Activated CD4-positive, alpha-beta memory T cell treated with anti-CD3 and anti-CD28 coated beads for 36 hours (primary cell): Measurements from ENCODE around the gene EYS. TPM values are rescaled to one million over a fixed set of nuclear protein-coding genes. Genes with fewer than 3 reads are reported as not detected.
"Not testable (repeated sequence)": the region's sequence is repeated elsewhere in the genome, so short reads cannot be mapped to it uniquely, and the experiment has no call there.

Source experiments
- CTCF ChIA-PET: fragments of 350-600 bp; sonication (Branson Sonifier 250); formaldehyde crosslinking; loops from one replicate; lab custom pipeline; 2021; ENCODE audit warnings: antibody characterized with exemption, inconsistent platforms; lab: Charles Lee
- POLR2A ChIA-PET: fragments of 350-600 bp; sonication (Branson Sonifier 250); formaldehyde crosslinking; loops from one replicate; lab custom pipeline; 2021; ENCODE audit warnings: antibody characterized with exemption; lab: Charles Lee
- DNase-seq: peaks from one replicate; pipeline ENCODE4 v3.0.0-alpha.2; 2020
- H3K27ac Mint-ChIP-seq: one replicate; pipeline ENCODE4 v1.8.0; 2021; ENCODE audit warnings: mixed read lengths
- H3K27me3 Mint-ChIP-seq: one replicate; pipeline ENCODE4 v1.8.0; 2021; ENCODE audit warnings: mixed read lengths
- H3K36me3 Mint-ChIP-seq: one replicate; pipeline ENCODE4 v1.8.0; 2021; ENCODE audit warnings: mixed read lengths
- H3K4me1 Mint-ChIP-seq: one replicate; pipeline ENCODE4 v1.8.0; 2021; ENCODE audit warnings: low read depth, mixed read lengths
- H3K4me3 Mint-ChIP-seq: one replicate; pipeline ENCODE4 v1.8.0; 2021; ENCODE audit warnings: mild to moderate bottlenecking, mixed read lengths
- H3K9me3 Mint-ChIP-seq: one replicate; pipeline ENCODE4 v1.8.0; 2021; ENCODE audit warnings: mixed read lengths
- intact Hi-C: fragments of 100-400 bp; cut with micrococcal nuclease; formaldehyde crosslinking; loops from one replicate; pipeline ENCODE4 v1.15.1; 2023
- total RNA-seq, 2 experiments: library from RNA; stranded (reverse); gene quantifications; one replicate each; pipeline ENCODE4 v1.2.3, GENCODE V29; 2021

The EYS gene
- total RNA-seq, 2 experiments from 2014 or later: not detected

DNA sequence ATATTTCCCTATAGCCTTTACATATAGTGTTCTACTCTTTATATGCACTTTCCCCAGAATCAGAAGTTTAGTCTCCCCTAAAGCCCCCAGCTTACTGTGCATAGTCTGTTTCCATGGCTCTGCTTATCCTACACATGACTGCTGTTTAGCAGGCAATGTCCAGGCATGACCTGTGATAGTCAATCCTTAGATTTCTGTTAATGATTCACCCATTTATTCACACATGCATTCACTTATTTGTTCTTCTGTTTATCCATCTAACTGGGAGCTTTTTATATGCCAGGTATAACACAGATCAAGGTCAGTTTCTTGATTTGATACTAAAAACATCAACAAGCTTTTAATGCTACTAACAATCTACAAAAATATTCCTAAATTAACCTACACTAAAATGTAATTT lies 1770.6 kb downstream of the EYS start:
- no peaks in the 10 kb centered on the region for H3K4me1 Mint-ChIP-seq
- intact Hi-C loops: no loop called here
- H3K4me3 Mint-ChIP-seq: no peak overlapping the region
- no peaks in the 10 kb centered on the region for H3K36me3 Mint-ChIP-seq
- CTCF ChIA-PET: no interaction called here
- POLR2A ChIA-PET: no interaction called here
- H3K27ac Mint-ChIP-seq: no peak overlapping the region
- H3K9me3 Mint-ChIP-seq: no peaks in the 10 kb centered on the region
- DNase-seq: no peak
- peaks cover 2% of the 10 kb centered on the region for H3K27me3 Mint-ChIP-seq

DNA sequence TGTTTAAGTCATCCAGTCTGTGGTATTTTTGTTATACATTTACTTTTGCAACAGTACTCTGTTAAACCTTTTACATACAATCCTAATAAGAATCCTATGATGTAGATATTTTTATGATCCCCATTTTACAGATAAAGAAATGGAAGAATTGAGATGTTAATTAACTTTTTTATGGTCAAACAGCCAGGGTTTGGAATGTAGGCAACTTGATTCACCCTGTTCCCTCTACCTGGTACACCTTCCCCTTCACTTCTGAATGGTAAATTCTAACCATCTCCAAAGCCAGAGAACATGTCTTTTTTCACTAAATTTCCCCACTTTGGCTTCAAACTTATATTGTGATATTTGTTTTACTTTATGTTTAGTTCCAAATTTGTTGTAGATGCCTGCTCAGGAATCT lies 1771.3 kb downstream of the EYS start:
- H3K27ac Mint-ChIP-seq: no peak overlapping the region
- no peaks in the 10 kb centered on the region for H3K36me3 Mint-ChIP-seq
- ChIA-PET CTCF (no interaction called here), POLR2A (no interaction called here)
- H3K27me3 Mint-ChIP-seq: peaks cover 2% of the 10 kb centered on the region
- DNase-seq: no peak
- H3K9me3 Mint-ChIP-seq: no peaks in the 10 kb centered on the region
- H3K4me3 Mint-ChIP-seq: no peak overlapping the region
- intact Hi-C loops: no loop called here
- no peaks in the 10 kb centered on the region for H3K4me1 Mint-ChIP-seq

DNA sequence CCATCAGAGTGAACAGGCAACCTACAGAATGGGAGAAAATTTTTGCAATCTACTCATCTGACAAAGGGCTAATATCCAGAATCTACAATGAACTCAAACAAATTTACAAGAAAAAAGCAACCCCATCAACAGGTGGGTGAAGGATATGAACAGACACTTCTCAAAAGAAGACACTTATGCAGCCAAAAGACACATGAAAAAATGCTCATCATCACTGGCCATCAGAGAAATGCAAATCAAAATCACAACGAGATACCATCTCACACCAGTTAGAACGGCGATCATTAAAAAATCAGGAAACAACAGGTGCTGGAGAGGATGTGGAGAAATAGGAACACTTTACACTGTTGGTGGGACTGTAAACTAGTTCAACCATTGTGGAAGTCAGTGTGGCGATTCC lies 1773.1 kb downstream of the EYS start:
- POLR2A ChIA-PET, intact Hi-C loops, H3K4me3 Mint-ChIP-seq: not testable (repeated sequence)

DNA sequence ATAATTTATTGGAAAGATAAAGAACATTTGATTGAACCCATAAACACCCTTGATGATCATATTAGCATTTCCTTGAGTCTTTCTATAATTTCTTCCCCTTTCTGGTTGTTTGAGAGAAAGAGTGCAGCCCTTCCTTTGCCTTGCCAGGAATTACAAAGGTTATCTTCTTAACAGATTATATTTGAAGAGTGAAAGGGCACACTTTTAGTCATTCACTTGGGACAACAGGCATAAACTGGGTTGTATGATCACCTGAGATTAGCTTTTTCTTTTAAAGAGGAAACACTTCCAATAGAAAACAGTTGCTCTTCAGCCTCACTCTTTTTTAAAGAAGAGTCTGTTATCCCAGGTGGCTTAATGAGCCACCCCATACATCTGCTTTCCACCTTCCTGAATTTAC lies 1776.2 kb downstream of the EYS start:
- no peak for DNase-seq
- ChIA-PET POLR2A (no interaction called here), CTCF (no interaction called here)
- H3K27me3 Mint-ChIP-seq: peaks cover 2% of the 10 kb centered on the region
- H3K4me3 Mint-ChIP-seq: no peak overlapping the region
- intact Hi-C loops: no loop called here
- H3K36me3 Mint-ChIP-seq: no peaks in the 10 kb centered on the region
- no peaks in the 10 kb centered on the region for H3K9me3 Mint-ChIP-seq
- H3K27ac Mint-ChIP-seq: no peak overlapping the region
- H3K4me1 Mint-ChIP-seq: no peaks in the 10 kb centered on the region

More for the DNA sequence above, 1773.1 kb downstream of the EYS start:
- DNase-seq, H3K9me3 Mint-ChIP-seq, CTCF ChIA-PET, H3K27ac Mint-ChIP-seq, H3K4me1 Mint-ChIP-seq, H3K36me3 Mint-ChIP-seq, H3K27me3 Mint-ChIP-seq: not testable (repeated sequence)

DNA sequence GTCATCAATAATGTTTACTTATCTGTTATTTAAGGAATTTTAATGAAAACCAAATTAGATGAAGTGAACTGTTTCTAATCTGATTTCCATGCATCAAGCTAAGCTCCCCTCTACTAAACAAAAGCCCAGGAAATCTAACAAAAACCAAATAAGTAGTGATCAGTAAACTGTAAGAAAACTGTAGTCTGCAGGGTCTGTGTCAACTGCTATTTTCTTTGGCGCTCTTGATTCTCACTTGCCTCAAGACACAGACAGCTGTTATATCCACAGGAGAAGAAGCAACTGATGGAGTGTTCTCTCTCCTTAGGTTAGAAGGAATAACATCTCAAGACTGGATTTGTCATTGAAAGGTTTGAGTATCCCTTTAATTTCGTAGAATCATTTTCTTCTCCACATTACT lies 1777.9 kb downstream of the EYS start:
- H3K36me3 Mint-ChIP-seq: no peaks in the 10 kb centered on the region
- POLR2A ChIA-PET: no interaction called here
- H3K4me3 Mint-ChIP-seq: no peak overlapping the region
- CTCF ChIA-PET: no interaction called here
- H3K27ac Mint-ChIP-seq: no peak overlapping the region
- DNase-seq: no peak
- no peaks in the 10 kb centered on the region for H3K4me1 Mint-ChIP-seq
- H3K27me3 Mint-ChIP-seq: peaks cover 2% of the 10 kb centered on the region
- intact Hi-C loops: no loop called here
- H3K9me3 Mint-ChIP-seq: no peaks in the 10 kb centered on the region

DNA sequence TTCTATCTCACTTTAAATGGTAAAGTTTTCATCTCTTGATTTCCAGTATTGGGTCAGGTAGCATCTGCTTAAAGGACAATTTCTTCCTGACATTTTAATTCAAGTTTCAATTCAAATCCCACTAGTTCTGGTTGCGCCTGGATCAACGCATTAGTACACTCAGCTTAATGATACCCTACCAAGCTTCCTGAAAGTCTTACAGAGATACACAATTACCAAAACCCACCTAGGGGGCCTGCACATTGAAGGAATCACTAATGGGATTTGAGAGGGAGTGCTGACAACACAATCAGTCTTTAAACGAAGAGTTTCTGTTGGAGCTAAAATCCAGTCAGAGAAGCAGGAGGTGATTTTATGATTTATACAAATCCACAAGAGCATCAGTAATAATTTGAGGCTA lies 1778.4 kb downstream of the EYS start:
- intact Hi-C loops: no loop called here
- H3K4me1 Mint-ChIP-seq: no peaks in the 10 kb centered on the region
- ChIA-PET POLR2A (no interaction called here), CTCF (no interaction called here)
- no peak for DNase-seq
- H3K9me3 Mint-ChIP-seq: no peaks in the 10 kb centered on the region
- H3K27me3 Mint-ChIP-seq: no peaks in the 10 kb centered on the region
- H3K4me3 Mint-ChIP-seq: no peak overlapping the region
- H3K27ac Mint-ChIP-seq: no peak overlapping the region
- no peaks in the 10 kb centered on the region for H3K36me3 Mint-ChIP-seq

DNA sequence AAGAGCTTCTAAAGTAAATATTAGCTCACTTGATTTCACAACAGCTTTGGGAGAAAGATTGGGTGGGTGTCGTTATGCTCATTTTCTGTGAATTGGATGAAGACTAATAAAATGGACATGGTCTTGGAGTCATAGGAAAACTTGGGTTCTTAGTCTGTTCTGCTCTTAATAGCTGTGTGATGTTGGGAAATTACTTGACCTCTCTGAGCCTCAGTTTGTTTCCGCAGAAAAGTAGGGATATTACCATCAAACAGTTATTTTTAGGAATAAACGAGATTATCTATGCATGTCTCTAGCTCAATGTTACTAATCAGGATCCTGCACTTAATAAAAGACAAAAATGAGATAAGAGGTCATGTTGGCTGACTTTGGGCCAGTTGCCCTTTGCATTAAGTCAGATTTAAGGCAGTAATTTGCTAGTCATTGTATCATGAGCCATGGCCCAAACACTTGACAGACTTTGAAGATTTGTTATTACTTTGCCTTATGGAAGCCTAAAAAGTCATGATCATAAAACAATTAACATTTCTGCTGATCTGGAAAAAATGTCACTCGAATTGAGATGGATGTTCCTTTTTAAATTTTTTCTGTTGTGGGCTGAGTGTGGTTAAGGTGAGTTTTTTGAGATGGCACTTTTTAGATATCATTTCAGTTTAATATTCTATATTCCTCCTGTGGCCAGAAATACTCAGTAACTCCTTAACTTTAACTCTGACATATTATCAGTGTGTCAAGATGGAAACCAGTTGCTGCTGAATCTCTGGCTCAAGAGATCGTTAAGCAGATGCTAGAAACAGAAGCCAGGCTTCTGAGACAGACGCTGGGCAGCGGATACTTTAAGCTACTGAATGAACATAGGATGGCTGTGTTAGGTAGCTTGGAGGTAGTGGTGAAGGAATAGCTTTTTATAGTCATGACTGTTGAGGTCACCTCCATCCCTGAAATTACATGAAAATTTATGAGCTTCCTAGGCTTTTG lies 1779.8 kb downstream of the EYS start:
- intact Hi-C loops: no loop called here
- no peak for DNase-seq
- H3K9me3 Mint-ChIP-seq: no peaks in the 10 kb centered on the region
- H3K4me1 Mint-ChIP-seq: no peaks in the 10 kb centered on the region
- CTCF ChIA-PET: no interaction called here
- H3K27ac Mint-ChIP-seq: no peak overlapping the region
- H3K27me3 Mint-ChIP-seq: no peaks in the 10 kb centered on the region
- POLR2A ChIA-PET: no interaction called here
- no peaks in the 10 kb centered on the region for H3K36me3 Mint-ChIP-seq
- no peak overlapping the region for H3K4me3 Mint-ChIP-seq

DNA sequence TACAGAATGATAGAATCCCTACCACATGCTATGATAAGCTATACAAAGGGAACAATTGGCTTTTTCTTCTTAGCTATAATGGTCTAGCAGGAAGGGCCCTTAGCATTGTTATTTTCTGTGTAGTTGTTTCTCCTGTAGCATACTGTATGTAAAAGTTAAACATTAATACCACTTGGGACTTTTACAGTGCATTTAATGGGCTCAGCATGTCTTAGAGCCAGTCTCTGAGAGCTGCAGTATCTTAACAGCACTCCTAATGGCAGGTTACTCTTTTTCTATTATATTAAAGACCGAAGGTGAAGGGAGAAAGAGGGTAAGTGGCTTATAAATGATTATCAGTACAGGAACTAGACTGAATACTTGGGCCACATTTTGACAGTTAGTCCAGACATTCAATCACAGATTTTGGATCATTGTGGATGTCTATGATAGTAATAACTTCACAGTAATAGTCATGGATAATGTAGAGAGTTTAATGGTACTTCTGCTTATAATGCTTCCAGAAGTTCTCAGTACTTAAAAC lies 1780.7 kb downstream of the EYS start:
- H3K9me3 Mint-ChIP-seq: no peaks in the 10 kb centered on the region
- H3K4me1 Mint-ChIP-seq: no peaks in the 10 kb centered on the region
- POLR2A ChIA-PET: no interaction called here
- intact Hi-C loops: no loop called here
- CTCF ChIA-PET: no interaction called here
- H3K36me3 Mint-ChIP-seq: no peaks in the 10 kb centered on the region
- H3K4me3 Mint-ChIP-seq: no peak overlapping the region
- H3K27me3 Mint-ChIP-seq: no peaks in the 10 kb centered on the region
- DNase-seq: no peak
- no peak overlapping the region for H3K27ac Mint-ChIP-seq

DNA sequence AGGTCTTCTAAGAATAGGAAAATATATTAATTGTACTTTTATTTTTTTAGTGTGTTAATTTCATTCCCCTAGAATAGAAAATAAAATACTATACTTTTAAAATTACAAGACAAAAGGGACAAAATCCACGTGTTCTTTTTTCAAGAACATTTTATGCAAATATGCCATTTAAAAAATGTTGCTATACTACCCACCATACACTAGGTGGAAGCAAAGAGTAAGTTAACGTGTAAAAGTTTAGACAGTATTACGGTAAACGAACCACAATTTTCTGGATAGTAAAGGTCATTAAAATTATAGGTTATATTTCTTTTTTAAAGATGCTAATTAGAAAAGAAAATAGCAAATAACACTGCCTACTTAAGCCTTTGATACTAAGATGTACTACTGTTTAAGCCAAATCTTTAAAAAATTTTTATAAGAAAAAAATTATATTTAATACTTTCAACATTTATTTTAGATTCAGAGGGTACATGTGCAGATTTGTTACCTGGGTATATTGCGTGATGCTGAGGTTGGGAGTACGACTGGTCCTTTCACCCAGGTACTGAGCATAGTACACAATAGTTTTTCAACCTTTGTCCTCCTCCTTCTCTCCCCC lies 1783.8 kb downstream of the EYS start:
- intact Hi-C loops: loop anchor here (2.0 kb wide), 1 partner anchor 408 kb away; no protein-coding TSS in a partner anchor
- CTCF ChIA-PET: interaction anchor here (0.7 to 0.9 kb wide), 3 partner anchors 9 to 408 kb away, joined by 3 to 4 read pairs (median 3); no protein-coding TSS in a partner anchor

DNA sequence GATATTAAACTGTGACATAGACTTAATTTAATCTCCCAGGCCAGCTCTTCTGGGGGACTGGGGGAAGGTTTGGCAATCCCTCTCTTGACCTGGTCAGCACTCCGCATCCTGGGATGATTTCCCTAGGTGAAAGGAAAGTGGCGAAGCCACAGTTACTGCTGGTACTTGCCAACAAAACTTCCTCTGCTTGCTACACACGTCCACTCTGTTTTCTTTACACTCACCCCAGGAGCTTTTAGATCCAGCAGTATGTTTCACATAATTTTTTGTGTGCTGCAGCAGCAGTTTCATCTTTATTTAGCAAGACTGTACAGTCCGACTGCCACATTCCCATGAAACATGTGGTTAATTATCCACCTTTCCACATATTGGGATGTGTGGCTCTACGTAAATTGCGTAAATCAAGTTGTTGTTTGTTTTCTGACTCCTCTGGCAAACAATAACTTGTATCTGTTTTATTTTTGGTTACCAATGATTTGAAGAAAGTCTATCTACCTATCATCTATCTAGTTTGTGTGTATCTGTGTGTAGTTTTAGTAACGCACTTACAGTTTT lies 1787.4 kb downstream of the EYS start:
- intact Hi-C loops: no loop called here
- no peak overlapping the region for H3K27ac Mint-ChIP-seq
- no peaks in the 10 kb centered on the region for H3K4me1 Mint-ChIP-seq

More for the DNA sequence above, 1783.8 kb downstream of the EYS start:
- no peak overlapping the region for H3K27ac Mint-ChIP-seq
- no peaks in the 10 kb centered on the region for H3K36me3 Mint-ChIP-seq
- no peaks in the 10 kb centered on the region for H3K27me3 Mint-ChIP-seq
- no peaks in the 10 kb centered on the region for H3K9me3 Mint-ChIP-seq
- POLR2A ChIA-PET: no interaction called here
- H3K4me1 Mint-ChIP-seq: no peaks in the 10 kb centered on the region
- H3K4me3 Mint-ChIP-seq: no peak overlapping the region
- DNase-seq: no peak

DNA sequence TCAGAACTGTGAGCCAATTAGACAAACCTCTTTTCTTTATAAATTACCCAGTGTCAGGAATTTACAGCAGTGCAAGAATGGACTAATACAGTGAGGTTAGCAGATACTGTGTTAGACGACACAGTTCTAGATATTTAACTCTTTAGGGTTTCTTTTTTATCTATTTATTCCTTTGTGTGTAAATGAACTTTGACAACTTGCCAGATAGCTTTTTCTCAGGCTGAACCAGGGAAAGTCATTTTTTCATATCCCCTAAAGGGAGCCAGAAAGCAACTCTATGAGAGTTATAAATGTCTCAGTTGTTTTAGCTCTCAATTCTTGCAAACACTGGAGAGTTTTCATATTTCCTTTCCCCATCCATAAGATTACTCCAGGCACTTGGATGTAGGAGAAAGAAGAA lies 1794.1 kb downstream of the EYS start:
- no peak for DNase-seq
- intact Hi-C loops: no loop called here
- H3K27ac Mint-ChIP-seq: no peak overlapping the region
- H3K27me3 Mint-ChIP-seq: no peaks in the 10 kb centered on the region
- H3K36me3 Mint-ChIP-seq: no peaks in the 10 kb centered on the region
- POLR2A ChIA-PET: no interaction called here
- H3K9me3 Mint-ChIP-seq: no peaks in the 10 kb centered on the region
- no peak overlapping the region for H3K4me3 Mint-ChIP-seq
- CTCF ChIA-PET: no interaction called here
- no peaks in the 10 kb centered on the region for H3K4me1 Mint-ChIP-seq

More for the DNA sequence above, 1787.4 kb downstream of the EYS start:
- no peaks in the 10 kb centered on the region for H3K27me3 Mint-ChIP-seq
- ChIA-PET CTCF (no interaction called here), POLR2A (no interaction called here)
- no peaks in the 10 kb centered on the region for H3K9me3 Mint-ChIP-seq
- H3K4me3 Mint-ChIP-seq: no peak overlapping the region
- no peaks in the 10 kb centered on the region for H3K36me3 Mint-ChIP-seq
- no peak for DNase-seq

DNA sequence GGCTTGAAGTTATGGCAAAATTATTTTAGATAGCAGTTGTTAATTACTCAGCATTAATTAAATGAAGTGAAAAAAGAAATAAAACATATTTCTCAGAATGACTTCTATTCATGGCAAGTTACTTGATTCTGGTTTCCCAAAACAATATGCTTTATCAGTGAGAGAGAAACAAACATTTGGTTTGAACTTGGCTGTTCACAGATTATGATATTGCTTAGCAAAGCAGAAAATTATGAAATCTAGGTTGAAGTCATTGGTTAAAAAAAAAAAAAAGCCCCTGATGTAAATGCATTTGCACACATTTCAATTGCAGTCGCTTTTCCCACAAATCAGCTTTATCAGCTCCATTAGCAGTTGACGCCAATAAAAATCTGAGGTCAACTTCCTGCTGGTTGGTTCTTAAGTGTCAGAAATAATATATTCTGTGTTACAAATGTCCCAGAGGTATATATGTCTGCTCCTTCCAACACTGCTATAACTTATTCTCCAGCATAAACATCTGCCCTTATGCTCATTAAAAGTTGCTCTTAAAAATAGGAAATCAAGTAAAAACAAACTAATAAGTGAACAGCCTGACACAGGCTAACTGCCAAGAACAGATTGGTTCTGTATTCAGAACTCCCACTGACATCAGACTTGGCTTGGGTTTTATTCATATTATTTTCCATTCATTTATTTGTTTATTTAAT lies 1796.0 kb downstream of the EYS start:
- H3K4me3 Mint-ChIP-seq: no peak overlapping the region
- no peaks in the 10 kb centered on the region for H3K27me3 Mint-ChIP-seq
- POLR2A ChIA-PET: no interaction called here
- H3K9me3 Mint-ChIP-seq: no peaks in the 10 kb centered on the region
- H3K27ac Mint-ChIP-seq: no peak overlapping the region
- CTCF ChIA-PET: no interaction called here
- no peak for DNase-seq
- H3K36me3 Mint-ChIP-seq: no peaks in the 10 kb centered on the region
- H3K4me1 Mint-ChIP-seq: no peaks in the 10 kb centered on the region
- intact Hi-C loops: no loop called here
